ENCODE measurements around the gene AHDC1. TPM values are rescaled to one million over a fixed set of nuclear protein-coding genes. Genes with fewer than 3 reads are reported as not detected.

Gene AHDC1
- total RNA-seq, 2 experiments from 2014 or later = 26.3 to 27.6 TPM

DNA sequence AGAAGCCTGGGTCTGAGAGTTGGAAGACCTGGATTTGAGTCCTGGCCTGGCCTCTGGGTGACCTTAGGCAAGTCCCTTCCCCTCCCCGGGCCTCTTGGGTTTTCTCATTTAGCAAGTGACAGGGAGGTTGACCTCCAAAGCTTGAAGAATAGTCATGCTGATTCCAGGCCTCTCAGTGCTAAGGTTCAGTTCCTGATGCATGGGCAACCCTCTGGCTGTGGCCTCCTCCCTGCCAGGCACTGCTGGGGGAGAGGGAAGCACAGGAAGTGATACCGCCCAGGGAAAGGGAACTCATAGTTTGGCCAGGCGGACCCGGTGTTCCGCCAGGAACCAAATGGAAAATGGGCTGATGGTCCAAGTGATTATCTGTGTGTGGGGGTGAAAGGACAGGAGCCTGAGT is 90.4 kb downstream of the AHDC1 start:
- TF ChIP-seq, protein P1, sequence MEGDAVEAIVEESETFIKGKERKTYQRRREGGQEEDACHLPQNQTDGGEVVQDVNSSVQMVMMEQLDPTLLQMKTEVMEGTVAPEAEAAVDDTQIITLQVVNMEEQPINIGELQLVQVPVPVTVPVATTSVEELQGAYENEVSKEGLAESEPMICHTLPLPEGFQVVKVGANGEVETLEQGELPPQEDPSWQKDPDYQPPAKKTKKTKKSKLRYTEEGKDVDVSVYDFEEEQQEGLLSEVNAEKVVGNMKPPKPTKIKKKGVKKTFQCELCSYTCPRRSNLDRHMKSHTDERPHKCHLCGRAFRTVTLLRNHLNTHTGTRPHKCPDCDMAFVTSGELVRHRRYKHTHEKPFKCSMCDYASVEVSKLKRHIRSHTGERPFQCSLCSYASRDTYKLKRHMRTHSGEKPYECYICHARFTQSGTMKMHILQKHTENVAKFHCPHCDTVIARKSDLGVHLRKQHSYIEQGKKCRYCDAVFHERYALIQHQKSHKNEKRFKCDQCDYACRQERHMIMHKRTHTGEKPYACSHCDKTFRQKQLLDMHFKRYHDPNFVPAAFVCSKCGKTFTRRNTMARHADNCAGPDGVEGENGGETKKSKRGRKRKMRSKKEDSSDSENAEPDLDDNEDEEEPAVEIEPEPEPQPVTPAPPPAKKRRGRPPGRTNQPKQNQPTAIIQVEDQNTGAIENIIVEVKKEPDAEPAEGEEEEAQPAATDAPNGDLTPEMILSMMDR (IDR thresholded peaks at IDR 0.05) = no peak
- ATAC-seq (no peak), DNase-seq (no peak)
- Mint-ChIP-seq H3K4me3 (no peak overlapping the region), H3K36me3 (ENCODE audit: low read depth) (no peaks in the 10 kb centered on the region), H3K9me3 (no peaks in the 10 kb centered on the region), H3K27ac (no peak overlapping the region), H3K27me3 (no peaks in the 10 kb centered on the region), H3K4me1 (ENCODE audit: low read depth) (peaks cover 16% of the 10 kb centered on the region)
- intact Hi-C loops (cut with micrococcal nuclease) = no loop called here
- ChIA-PET CTCF (no interaction called here), POLR2A (interaction anchor here (2.0 to 4.1 kb wide), 2 partner anchors 11 to 23 kb away, joined by 5 to 21 read pairs; partner anchors contain the start of gene WASF2)

DNA sequence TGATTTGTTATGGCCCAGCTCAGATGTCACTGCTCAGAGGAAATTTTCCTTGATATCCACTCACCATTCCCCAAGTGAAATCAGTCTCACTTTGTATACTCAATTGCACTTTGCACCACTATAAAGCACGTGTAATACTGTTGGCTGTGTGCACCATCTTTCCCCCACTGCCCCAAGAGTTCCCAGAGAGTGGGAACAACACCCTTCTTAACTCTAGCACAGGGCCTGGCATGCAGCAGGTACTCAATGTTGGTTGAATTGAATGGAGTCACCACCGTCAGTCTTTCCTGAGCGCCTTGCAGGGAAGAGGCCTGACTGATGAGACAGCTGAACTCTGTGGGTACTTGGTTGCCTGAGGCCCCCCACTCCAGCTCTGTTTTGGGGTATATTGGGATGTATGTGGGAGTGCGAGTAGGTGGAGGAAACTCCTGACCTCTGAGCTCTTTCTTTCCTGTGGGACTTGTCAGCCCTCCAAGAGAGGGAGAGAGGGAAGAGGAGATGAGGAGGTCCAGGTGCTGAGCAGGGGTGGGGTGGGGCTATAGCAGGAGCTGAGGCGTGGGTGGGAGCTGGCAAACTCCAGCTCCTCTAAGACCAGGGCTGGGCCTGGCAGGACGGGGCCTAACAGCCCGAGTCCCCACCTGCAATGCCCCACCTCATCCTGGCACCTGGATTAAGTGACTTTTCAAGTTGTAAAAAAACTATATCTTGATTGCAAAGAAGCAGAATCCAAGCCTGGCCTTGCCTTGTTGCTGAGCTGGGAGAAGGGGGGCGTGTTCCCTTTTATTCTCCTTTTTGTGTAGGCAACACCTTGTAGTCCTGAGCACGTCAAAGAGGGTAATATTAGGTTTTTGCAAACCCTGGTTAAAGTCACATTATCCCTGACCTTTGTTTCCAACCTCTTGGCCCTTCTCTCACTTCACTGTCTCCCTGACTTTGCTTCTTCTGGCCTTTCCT is 94.5 kb downstream of the AHDC1 start:
- no peaks in the 10 kb centered on the region for H3K9me3 Mint-ChIP-seq
- H3K36me3 Mint-ChIP-seq (ENCODE audit: low read depth) = no peaks in the 10 kb centered on the region
- H3K4me3 Mint-ChIP-seq = no peak overlapping the region
- TF ChIP-seq, protein P1 (IDR thresholded peaks at IDR 0.05) = no peak
- ATAC-seq = no peak
- no peaks in the 10 kb centered on the region for H3K27me3 Mint-ChIP-seq
- peaks cover 10% of the 10 kb centered on the region for H3K4me1 Mint-ChIP-seq (ENCODE audit: low read depth)
- ChIA-PET CTCF (interaction anchor here (0.9 to 1.6 kb wide), 3 partner anchors 59 to 213 kb away, joined by 3 read pairs; no protein-coding TSS in a partner anchor), POLR2A (interaction anchor here (0.9 to 1.0 kb wide), 2 partner anchors 12 kb away, joined by 4 read pairs; no protein-coding TSS in a partner anchor)
- DNase-seq = no peak
- intact Hi-C loops (cut with micrococcal nuclease) = no loop called here
- H3K27ac Mint-ChIP-seq = no peak overlapping the region

DNA sequence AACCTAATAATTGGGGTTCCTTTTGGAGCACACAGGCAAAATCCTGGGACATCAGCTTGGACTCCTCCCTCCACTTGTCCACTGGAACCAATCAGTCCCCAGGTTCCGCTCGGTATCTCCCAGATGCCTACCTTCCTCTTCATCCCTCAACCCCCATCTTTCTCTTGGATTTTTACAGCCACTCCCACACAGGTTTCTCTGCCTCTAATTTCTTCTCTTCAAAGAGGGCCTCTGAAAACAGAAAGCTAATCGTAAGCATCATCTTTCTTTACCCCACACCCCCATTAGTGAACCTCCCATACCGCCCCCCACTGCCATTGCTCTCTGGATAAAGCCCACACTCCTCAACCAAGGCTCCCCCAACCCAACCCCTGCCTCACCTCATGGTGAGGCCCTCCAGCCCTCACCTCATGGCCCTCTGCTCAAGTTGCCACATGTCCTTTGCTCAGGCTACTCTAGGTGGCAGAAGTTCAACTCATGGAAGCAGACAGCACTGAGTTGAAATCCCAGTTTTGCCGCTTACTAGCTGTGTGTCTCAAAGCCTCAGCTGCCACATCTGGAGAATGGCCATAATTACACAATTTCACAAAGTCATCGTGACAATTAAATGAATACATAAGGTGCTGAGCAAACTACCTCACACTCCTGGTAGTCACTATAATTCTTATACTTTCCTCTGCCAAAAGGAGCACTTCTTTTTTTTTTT is 95.8 kb downstream of the AHDC1 start:
- ChIA-PET CTCF (interaction anchor here (0.9 to 1.5 kb wide), 2 partner anchors 161 to 211 kb away, joined by 3 read pairs; no protein-coding TSS in a partner anchor), POLR2A (interaction anchor here (0.9 kb wide), 1 partner anchor 14 kb away, joined by 4 read pairs; no protein-coding TSS in a partner anchor)
- TF ChIP-seq, protein P1 (IDR thresholded peaks at IDR 0.05) = no peak
- Mint-ChIP-seq H3K9me3 (no peaks in the 10 kb centered on the region), H3K36me3 (ENCODE audit: low read depth) (no peaks in the 10 kb centered on the region), H3K4me3 (no peak overlapping the region), H3K27me3 (no peaks in the 10 kb centered on the region), H3K27ac (peak overlapping the region; percentile 53), H3K4me1 (ENCODE audit: low read depth) (peaks cover 10% of the 10 kb centered on the region)
- DNase-seq (no peak), ATAC-seq (peak; percentile 34)
- intact Hi-C loops (cut with micrococcal nuclease) = no loop called here

DNA sequence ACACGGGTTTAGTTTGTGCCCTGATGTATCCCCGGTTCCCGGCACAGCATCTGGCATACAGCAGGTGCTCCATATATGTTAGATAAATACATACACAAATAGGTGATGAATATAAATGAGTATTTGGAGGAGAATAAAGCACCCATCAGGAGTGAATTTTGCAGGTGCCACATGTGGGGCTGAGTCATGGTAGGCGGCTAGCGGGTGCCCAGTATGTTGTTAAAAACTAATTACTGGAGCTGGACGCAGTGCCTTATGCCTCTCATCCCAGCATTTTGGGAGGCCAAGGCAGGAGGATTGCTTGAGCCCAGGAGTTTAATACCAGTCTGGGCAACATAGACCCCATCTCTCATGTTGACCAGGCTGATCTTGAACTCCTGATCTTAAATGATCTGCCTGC is 97.2 kb downstream of the AHDC1 start:
- ATAC-seq = no peak
- no peaks in the 10 kb centered on the region for H3K27me3 Mint-ChIP-seq
- H3K4me3 Mint-ChIP-seq = no peak overlapping the region
- TF ChIP-seq, protein P1 (IDR thresholded peaks at IDR 0.05) = no peak
- H3K4me1 Mint-ChIP-seq (ENCODE audit: low read depth) = peaks cover 10% of the 10 kb centered on the region
- DNase-seq = no peak
- no peaks in the 10 kb centered on the region for H3K9me3 Mint-ChIP-seq
- CTCF ChIA-PET = interaction anchor here (1.3 kb wide), 1 partner anchor 10 kb away, joined by 5 read pairs; no protein-coding TSS in a partner anchor
- no peaks in the 10 kb centered on the region for H3K36me3 Mint-ChIP-seq (ENCODE audit: low read depth)
- POLR2A ChIA-PET = interaction anchor here (1.1 kb wide), 1 partner anchor 15 kb away, joined by 3 read pairs; no protein-coding TSS in a partner anchor
- intact Hi-C loops (cut with micrococcal nuclease) = no loop called here
- H3K27ac Mint-ChIP-seq = no peak overlapping the region

All from activated CD8-positive, alpha-beta T cell treated with anti-CD3 and anti-CD28 coated beads for 36 hours (primary cell).